ENCODE measurements around the gene OSCP1.

- TF ChIP-seq, protein P1, sequence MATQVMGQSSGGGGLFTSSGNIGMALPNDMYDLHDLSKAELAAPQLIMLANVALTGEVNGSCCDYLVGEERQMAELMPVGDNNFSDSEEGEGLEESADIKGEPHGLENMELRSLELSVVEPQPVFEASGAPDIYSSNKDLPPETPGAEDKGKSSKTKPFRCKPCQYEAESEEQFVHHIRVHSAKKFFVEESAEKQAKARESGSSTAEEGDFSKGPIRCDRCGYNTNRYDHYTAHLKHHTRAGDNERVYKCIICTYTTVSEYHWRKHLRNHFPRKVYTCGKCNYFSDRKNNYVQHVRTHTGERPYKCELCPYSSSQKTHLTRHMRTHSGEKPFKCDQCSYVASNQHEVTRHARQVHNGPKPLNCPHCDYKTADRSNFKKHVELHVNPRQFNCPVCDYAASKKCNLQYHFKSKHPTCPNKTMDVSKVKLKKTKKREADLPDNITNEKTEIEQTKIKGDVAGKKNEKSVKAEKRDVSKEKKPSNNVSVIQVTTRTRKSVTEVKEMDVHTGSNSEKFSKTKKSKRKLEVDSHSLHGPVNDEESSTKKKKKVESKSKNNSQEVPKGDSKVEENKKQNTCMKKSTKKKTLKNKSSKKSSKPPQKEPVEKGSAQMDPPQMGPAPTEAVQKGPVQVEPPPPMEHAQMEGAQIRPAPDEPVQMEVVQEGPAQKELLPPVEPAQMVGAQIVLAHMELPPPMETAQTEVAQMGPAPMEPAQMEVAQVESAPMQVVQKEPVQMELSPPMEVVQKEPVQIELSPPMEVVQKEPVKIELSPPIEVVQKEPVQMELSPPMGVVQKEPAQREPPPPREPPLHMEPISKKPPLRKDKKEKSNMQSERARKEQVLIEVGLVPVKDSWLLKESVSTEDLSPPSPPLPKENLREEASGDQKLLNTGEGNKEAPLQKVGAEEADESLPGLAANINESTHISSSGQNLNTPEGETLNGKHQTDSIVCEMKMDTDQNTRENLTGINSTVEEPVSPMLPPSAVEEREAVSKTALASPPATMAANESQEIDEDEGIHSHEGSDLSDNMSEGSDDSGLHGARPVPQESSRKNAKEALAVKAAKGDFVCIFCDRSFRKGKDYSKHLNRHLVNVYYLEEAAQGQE (IDR thresholded peaks at IDR 0.05; ENCODE audit: insufficient replicate concordance, low read depth) = no peak
- TF ChIP-seq CTCF (IDR thresholded peaks at IDR 0.05; ENCODE audit: insufficient read depth, low read length) = no peak
- TF ChIP-seq POLR2AphosphoS5 (IDR thresholded peaks at IDR 0.05; ENCODE audit: low read depth) = no peak
Measured at GRCh38 chr1:36380143-36380619, 70.1 kb downstream of the OSCP1 start.
